IPS-NIHi11 (cell line): ENCODE results near the gene POLR2I.
"Not testable (repeated sequence)": the region's sequence is repeated elsewhere in the genome, so short reads cannot be mapped to it uniquely, and the experiment has no call there.

ENCODE experiments used
- DNase-seq: peaks from one replicate; pipeline ENCODE4 v3.0.0; 2012; ENCODE audit warnings: mixed read lengths, low spot score

POLR2I gene

GRCh38 chr19:36114721-36115452 is at the start of gene POLR2I:
TSS of gene POLR2I (minus strand) at chr19:36114875. CDS start at chr19:36114856, 19 bp downstream.
- peak; percentile 96 for DNase-seq

DNA sequence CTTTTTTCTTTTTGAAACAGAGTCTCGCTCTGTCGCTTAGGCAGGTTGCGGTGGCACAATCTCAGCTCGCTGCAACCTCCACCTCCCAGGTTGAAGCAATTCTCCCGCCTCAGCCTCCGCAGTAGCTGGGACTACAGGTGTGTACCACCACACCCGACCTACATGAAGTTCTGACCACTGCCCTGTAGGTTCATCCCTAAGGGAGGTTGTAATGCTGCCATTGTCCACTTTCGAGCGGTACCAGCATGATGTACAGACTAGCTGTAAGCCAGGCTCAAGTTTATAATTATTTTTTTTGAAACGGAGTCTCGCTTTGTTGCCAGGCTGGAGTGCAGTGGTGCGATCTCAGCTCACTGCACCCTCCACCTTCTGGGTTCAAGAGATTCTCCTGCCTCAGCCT is 49.1 kb upstream of the POLR2I start:
- no peak for DNase-seq

DNA sequence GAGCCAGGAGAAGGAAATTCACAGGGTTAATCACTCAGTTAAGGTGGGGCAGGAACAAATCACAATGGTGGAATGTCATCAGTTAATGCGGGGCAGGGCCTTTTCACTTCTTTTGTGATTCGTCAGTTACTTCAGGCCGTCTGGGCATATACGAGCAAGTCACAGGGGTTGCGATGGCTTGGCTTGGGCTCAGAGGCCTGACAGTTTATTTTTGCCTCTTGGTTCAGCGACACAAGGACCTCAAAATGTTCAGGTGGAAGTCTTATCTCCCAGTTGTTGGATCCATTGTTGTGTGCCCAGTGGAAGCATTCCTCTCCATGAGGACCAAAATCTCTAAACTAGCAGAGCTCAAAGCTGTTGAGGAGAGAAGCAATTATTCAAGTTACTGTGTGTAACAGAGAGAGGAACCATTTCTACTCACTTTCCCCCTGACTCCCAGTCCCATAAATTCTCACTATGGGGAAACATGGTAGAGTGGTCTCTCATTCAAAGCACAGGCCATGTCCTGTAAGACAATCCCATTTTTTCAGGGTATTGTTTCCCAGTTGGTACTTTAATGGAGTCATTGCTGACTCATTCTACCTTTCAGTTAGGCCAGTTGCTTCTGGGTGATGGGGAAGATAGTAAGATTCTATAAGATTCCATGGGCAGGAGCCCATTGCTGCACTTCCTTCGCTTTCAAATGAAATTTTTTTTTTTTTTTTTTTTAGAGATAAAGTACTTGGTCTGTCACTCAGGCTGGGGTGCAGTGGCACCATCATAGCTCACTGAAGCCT is 46.3 kb upstream of the POLR2I start:
- DNase-seq, result no peak

DNA sequence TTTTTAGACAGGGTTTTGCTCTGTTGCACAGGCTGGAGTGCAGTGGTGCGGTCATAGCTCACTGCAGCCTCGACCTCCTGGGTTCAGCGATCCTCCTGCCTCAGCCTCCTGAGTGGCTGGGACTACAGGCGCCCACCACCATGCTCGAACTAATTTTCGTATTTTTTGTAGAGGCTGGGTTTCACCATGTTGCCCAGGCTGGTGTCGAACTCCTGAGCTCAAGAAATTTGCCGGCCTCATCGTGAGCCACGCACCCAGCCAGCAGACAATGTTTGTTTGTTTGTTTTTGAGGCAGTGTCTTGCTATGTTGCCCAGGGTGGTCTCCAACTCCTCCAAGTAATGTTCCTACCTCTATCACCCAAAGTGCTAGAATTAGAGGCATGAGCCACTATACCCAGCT is 38.5 kb upstream of the POLR2I start:
- no peak for DNase-seq

GRCh38 chr19:36152352-36153091 is 37.8 kb upstream of the POLR2I start, which contains the start of gene COX7A1:
TSS of gene COX7A1 (minus strand) at chr19:36152447. CDS start at chr19:36152407, 40 bp downstream.
- DNase-seq, result peak; percentile 44

DNA sequence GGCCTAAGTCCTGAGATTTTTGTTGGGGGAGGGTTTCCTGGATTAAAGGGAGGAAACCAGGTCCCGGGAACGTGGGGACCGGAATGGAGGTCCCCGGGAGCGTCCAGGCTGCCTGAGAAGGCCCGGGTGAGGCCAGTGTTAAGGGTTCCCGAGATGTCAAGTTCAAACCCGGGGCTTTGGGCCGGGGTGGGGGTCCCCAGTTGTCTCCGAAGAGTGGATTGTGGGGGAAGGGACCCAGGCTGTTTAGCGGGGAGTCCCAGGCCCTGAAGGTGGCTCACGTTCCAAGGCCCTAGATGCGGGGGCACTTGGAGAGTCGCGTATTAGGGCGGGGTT is 37.3 kb upstream of the POLR2I start:
- DNase-seq, result peak; percentile 26

- DNase-seq, result peak; percentile 49
Observed at GRCh38 chr19:36151144-36152018, 36.7 kb upstream of the POLR2I start.

DNA sequence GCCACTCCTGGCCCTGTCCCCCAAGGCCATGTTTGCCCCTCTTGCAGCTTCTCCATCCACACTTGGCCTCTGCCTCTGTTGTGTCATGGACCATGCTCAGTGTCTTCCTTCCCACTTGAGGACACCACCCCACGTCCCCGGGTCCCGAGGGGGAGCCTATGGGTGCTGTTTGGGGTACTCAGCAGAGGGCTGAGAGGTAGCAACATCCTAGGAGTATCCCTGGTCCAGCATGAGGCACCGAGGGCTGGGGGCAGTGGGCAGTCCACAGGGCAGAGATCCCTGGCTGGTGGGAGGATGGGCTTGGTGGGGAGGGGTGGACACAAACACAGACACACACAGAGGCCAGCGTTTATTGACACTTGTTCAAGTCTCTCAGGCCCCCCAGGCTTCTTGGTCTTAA is 35.9 kb upstream of the POLR2I start:
- no peak for DNase-seq

DNA sequence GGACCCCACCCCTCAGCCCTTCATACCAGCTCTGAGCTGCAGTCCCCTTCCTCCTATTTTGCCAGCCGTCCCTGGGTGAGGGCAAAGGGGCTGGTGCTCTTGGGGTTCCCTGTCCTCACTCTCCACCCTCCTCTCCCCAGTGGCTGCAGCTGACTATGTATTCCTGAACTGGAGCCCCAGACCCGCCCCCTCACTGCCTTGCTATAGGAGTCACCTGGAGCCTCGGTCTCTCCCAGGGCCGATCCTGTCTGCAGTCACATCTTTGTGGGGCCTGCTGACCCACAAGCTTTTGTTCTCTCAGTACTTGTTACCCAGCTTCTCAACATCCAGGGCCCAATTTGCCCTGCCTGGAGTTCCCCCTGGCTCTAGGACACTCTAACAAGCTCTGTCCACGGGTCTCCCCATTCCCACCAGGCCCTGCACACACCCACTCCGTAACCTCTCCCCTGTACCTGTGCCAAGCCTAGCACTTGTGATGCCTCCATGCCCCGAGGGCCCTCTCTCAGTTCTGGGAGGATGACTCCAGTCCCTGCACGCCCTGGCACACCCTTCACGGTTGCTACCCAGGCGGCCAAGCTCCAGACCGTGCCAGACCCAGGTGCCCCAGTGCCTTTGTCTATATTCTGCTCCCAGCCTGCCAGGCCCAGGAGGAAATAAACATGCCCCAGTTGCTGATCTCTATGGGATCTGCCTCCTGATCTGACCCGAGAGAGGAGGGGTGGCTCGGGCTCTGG is 35.2 kb upstream of the POLR2I start:
- no peak for DNase-seq

GRCh38 chr19:36144624-36145023 is 29.9 kb upstream of the POLR2I start:
- DNase-seq, result no peak

- DNase-seq, result no peak
Observed at GRCh38 chr19:36142496-36142895, 27.8 kb upstream of the POLR2I start.

DNA sequence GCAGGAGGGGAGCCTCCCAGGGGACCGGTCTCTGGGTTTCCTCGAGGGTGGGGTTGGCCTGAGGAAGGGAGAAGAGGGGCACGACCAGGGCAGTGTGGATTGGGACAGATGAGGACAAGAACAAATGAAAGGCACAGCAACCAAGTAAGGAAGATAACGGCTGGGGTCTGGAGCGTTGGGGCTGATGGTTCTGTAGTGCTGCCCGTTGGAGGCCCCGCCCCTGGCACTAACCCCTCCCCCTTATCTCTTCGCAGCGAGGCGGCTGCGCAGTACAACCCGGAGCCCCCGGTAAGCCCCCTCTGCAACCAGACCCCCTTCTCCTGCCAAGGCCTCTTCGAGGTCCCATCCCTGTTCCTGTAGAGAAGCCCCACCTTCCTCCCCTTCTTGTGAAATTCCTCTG is 27.4 kb upstream of the POLR2I start:
- DNase-seq, result no peak

DNA sequence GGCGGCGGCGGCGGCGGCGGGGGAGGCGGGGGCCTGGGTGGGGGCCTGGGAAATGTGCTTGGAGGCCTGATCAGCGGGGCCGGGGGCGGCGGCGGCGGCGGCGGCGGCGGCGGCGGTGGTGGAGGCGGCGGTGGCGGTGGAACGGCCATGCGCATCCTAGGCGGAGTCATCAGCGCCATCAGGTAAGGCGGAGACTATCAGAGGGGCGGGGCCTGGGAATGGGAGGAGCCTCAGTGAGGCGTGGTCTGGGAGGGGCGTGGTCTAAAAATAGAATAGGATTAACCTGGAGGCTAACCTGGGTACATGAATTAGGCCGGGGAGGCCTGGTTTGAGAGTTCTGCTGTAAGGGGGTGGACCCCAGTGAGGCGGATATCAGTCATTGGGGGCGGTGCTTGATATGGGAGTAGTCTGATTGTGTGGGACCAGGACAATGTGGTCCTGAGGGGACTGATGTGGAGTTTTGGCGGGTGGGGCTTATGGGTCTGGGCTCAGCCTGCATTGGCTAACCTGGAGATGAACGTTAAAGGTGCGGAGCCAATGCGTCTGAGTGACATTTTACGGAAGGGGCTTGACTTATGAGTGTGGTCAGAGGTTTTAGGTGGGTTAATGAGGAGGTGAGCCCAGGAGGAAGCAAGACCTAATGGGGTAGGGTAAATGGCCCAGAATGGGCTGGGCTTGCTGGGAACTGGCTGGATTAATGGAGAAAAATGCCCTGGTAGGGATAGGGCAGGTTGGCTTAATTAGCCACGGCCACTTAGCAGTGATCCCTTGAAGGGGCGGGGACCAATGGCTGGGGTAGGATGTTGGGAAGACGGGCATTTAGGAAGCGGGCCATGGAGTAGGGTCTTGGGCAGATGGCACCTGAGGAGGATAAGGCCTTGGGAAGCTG is 26.6 kb upstream of the POLR2I start:
- peak; percentile 92 for DNase-seq

DNA sequence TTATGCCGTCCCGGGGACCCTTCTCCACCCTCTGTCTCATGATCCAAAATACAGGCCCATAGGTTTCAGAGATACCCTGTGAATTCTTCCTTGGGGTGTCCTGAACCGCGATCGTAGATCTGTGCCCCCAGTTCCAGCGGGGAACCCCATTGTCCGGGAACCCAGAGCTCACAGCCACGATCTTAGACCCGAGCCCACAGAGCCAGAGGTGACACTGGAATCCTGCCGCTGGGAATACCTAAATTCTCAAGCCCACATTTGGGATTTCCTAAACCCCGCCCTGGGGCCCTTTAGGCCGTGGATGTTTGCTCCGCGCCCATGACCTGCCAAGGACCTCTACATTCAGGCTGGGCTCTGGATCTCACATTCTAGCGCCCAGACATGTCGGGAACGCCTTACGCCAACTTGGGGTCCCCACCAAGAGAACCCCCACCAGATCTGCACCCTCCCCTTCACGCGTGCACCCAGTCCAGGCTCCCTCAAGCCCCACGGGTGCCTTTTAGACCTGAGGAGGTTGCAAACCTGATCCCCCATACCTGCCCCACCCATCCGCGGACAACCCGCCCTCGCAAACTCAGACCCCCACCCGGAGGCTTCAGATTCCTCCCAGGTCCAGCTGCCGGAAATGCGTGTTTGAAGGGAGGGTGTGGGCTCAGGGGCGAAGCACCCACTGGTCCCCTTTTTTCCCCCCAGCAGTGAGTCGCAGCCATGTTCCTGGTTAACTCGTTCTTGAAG is 25.8 kb upstream of the POLR2I start:
- peak; percentile 77 for DNase-seq

DNA sequence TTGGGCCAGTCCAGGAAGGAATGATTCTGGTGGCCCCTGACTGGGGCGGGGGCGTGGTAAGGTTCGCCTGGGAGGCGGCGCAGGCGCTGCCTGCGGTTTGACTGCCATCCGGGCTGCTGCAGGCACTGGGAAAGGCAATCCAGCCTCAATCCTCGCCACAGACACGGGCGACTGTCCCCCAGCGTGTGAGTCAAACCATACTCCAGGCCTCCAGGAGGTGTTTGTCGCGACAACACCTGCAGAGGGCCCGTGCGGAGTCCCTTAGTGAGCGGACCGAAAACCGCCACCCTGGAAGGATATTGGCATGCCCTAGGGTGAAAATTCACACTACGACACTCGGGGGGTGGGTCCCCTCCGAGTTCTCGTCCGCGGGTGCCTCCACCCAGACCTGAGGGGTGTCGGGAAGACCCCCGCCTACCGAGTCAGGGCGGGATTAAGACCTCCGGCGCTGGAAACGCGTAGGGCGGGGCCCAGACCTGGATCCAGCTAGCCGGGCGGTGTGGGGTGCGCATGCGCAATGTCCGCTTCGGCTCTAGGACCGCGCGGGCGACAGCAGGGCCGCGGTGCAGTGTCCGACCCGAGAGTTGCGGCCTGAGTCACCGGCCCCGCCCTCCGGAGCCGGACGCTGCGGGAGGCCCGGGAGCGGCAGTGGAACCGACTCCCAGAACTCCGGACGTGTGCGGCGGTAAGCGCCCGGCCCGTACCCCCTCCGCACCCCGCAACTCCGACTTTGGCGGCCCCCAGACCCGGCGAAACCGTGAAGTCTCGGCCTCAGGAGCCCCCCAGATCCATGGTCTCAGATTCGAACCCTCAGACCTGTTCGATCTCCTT is 25.0 kb upstream of the POLR2I start, which contains the start of gene CAPNS1:
TSS of gene CAPNS1 (plus strand) at position 594 of the 831 bp plus-strand sequence. CDS start 946 bp downstream, outside the sequence.
- DNase-seq, result peak; percentile 94

DNA sequence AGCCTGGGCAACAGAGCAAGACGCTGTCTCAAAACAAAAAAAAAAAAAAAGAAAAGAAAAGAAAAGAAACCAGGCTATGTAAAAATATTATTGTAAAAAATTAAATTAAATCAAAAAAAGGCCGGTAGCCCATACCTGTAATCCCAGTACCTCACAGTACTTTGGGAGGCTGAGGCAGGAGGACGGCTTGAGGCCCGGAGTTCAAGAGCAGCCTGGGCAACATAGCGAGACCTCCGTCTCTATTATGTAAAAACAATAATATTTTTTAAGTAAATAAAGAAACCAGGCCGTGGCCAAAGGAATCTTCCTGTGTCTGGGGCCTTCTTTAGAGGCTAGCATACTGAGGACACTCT is 24.4 kb upstream of the POLR2I start:
- no peak for DNase-seq

DNA sequence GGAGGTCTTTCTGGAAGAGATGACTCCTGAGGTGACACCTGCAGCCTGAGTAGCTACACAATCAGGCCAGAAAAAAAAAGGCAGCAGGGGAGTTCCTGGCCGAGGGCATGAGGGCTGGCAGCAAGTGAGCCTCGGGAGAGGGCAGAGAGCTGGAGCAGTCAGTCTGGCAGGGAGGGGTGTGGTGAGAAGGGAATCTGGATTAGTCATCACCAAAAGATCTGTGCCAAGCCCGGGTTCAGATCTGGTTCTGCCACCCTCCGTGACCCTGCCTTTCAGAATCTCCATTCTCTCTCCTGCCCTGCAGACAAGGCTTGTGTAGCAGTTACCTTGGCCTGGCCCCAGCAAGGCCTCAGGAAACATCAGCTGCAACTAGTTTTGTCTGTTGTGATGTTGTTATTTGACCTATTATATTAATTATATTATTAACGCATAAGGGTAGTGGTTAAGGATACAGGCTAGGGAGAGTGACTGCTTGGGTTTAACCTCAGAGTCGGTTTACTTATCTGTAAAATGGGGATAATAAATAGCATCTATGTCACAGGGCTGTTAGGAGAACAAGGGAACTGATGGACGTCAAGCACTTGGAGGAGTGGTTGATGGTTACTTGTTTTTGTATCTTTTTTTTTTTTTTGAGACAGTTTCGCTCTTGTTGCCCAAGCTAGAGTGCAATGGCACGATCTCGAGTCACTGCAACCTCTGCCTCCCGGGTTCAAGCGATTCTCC is 22.4 kb upstream of the POLR2I start:
- peak; percentile 29 for DNase-seq

- DNase-seq, result not testable (repeated sequence)
Observed at GRCh38 chr19:36134867-36135266, 20.2 kb upstream of the POLR2I start.
